A549 (cell line): Measurements from ENCODE around the gene SUPT3H.

ENCODE experiments used
- CEBPB ChIP-seq, 2 experiments: fragments of >200 bp in 1 of 2; sonication (Bioruptor Twin) in 1 of 2; formaldehyde crosslinking in 1 of 2; IDR thresholded peaks; 2 replicates each; pipeline ENCODE4 v1.6.1; 2012 to 2016
- CTCF ChIP-seq: fragments of >200 bp; sonication (Bioruptor Twin); formaldehyde crosslinking; IDR thresholded peaks from 3 replicates; pipeline ENCODE4 v1.5.1; 2016
- FOSL2 ChIP-seq, 2 experiments: fragments of 450-650 bp in 1 of 2; fragments of >200 bp in 1 of 2; sonication (Bioruptor Twin) in 1 of 2; formaldehyde crosslinking; IDR thresholded peaks; 2 replicates each; pipeline versions ENCODE4 v1.5.0 to v1.6.1; 2016 to 2020; ENCODE audit warnings: mild to moderate bottlenecking in 1 of 2, moderate library complexity in 1 of 2
- JUNB ChIP-seq: fragments of >200 bp; sonication (Bioruptor Twin); formaldehyde crosslinking; IDR thresholded peaks from 2 replicates; pipeline ENCODE4 v1.6.1; 2016
- MYC ChIP-seq: IDR thresholded peaks from 2 replicates; pipeline ENCODE4 v1.6.1; 2012; ENCODE audit warnings: mild to moderate bottlenecking, inconsistent platforms, low read length, improper control_type of control experiment, borderline replicate concordance
- POLR2A ChIP-seq: IDR thresholded peaks from 2 replicates; pipeline ENCODE4 v1.6.1; 2012; ENCODE audit warnings: mild to moderate bottlenecking, low read length
- POLR2AphosphoS2 ChIP-seq: conservative IDR thresholded peaks from 2 replicates; pipeline ENCODE4 v1.6.1; 2012; ENCODE audit warnings: low read length, improper control_type of control experiment, inconsistent platforms
- RAD21 ChIP-seq, 2 experiments: fragments of >200 bp in 1 of 2; sonication (Bioruptor Twin) in 1 of 2; formaldehyde crosslinking in 1 of 2; IDR thresholded peaks in 1 of 2; conservative IDR thresholded peaks in 1 of 2; 2 replicates in 1 of 2; 3 replicates in 1 of 2; pipeline ENCODE4 v1.6.1; 2012 to 2018; ENCODE audit warnings: inconsistent platforms in 1 of 2
- REST ChIP-seq: fragments of 200-600 bp; sonication (generic); IDR thresholded peaks from 2 replicates; pipeline ENCODE4 v1.6.1; 2016; ENCODE audit warnings: antibody characterized with exemption, mild to moderate bottlenecking, moderate library complexity
- TP53 ChIP-seq: fragments of 250-450 bp; sonication (Bioruptor Pico); IDR thresholded peaks from 2 replicates; pipeline ENCODE4 v1.5.0; 2021; ENCODE audit warnings: mild to moderate bottlenecking, moderate library complexity
- ZC3H11A ChIP-seq: fragments of 450-650 bp; IDR thresholded peaks from 2 replicates; pipeline ENCODE4 v1.6.1; 2014; ENCODE audit warnings: antibody characterized with exemption, mild to moderate bottlenecking
- ZFP36 ChIP-seq: fragments of 450-650 bp; IDR thresholded peaks from 2 replicates; pipeline ENCODE4 v1.6.1; 2014; ENCODE audit warnings: borderline replicate concordance; ENCODE audit not compliant: partially characterized antibody
- TF ChIP-seq, protein P1 (sequence below): fragments of >200 bp; sonication (Bioruptor Twin); formaldehyde crosslinking; IDR thresholded peaks from 3 replicates; pipeline ENCODE4 v1.6.1; 2016

DNA sequence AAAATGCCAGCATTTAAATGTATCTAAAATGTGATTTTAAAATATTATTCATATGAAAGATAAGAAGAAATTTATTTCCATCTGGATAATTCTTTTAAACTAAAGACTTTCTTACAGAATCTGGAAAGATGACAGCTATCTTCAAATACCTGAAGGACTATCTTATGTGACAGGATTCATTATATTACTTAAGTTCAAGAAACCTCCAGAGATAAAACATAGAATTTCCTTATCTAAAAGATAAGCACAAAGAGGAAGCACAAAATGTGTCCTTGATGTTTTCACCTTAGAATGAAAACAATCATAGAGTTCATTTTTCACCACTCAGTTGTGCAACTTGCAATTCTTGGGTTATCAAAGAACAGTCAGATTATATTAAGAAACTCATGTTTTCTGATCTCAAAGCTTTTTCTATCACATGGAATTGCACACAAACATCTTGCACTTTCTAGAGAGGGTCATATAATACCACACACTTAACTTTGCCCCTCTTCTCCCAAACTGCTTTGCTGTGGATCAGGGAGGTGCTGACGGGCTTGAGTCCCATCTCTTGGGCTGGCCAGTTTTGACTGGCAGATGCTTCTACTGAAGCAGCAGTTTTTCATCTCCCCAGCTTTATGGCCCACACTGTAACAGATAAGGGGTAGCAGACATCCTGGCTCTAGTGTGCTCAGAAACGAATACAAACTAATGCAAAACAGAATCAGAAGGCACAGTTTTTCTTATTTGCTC lies 522.9 kb downstream of the SUPT3H start:
- TF ChIP-seq RAD21 (conservative IDR thresholded peaks at IDR 0.05 in 1 of 2, IDR thresholded peaks at IDR 0.05 in 1 of 2) (no peak), POLR2AphosphoS2 (no peak), ZFP36 (no peak), ZC3H11A (no peak), JUNB (no peak), CTCF (no peak), MYC (no peak), POLR2A (no peak), CEBPB (IDR thresholded peaks at IDR 0.05) (no peak), FOSL2 (IDR thresholded peaks at IDR 0.05) (no peak), FOSL2 (CRISPR knock-in tag; IDR thresholded peaks at IDR 0.05) (no peak), REST (no peak), TP53 (CRISPR knock-in tag) (no peak)
- TF ChIP-seq, protein P1, sequence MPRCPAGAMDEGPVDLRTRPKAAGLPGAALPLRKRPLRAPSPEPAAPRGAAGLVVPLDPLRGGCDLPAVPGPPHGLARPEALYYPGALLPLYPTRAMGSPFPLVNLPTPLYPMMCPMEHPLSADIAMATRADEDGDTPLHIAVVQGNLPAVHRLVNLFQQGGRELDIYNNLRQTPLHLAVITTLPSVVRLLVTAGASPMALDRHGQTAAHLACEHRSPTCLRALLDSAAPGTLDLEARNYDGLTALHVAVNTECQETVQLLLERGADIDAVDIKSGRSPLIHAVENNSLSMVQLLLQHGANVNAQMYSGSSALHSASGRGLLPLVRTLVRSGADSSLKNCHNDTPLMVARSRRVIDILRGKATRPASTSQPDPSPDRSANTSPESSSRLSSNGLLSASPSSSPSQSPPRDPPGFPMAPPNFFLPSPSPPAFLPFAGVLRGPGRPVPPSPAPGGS, result no peak
